Measurements from ENCODE around the gene PEPD. TPM values are rescaled to one million over a fixed set of nuclear protein-coding genes. Genes with fewer than 3 reads are reported as not detected.
"Not testable (repeated sequence)": the region's sequence is repeated elsewhere in the genome, so short reads cannot be mapped to it uniquely, and the experiment has no call there.

Gene PEPD
- 23.5 TPM for total RNA-seq

DNA sequence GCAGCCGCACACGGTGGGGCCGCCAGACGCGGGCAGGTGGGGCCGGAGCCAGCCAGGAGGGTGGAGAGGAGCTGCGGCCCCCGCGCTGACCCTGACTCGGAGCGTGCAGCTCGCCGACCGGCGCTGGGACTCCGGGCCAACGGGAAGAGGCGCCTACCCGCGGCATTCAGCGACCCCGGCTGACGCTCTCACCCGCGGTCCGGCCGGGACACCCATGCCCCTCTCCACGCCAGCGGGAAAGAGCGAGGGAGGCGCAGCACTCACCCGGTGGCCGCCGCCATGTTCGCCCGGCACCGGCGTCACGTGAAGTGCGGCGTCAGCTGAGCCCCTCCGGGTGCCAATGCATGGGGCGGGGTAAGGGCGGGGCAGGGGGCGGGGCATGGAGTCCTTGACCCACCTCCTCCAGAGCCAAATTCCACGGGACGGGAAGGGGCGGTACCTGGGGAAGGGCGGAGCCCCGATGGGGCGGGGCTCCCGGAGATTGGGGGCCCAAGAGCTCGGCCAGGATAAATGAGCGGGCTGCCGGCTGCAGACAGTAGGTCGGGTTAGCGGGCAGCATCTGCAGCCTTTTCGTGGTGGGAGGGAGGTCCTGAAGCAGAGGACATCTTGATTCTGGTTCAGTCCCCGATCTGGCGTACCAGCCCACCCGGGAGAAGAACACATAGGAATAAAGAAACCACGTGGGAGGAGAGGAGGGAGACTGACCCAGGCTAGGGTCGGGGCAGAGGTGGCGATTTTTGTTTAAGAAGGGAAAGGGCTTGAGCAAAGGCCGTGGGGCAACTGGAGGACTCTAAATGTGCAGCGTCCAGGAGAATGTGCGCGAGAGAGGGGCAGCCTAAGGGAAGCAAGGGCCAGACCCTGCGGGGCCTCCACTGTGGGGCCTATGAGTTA is at the start of gene PEPD:
Gene PEPD, minus strand, starts transcription at position 312 of the 891 bp plus-strand sequence. Its CDS starts 31 bp downstream, at position 281.
- Histone ChIP-seq H3K9me3 (ENCODE audit: low read depth, low read length) (no peaks in the 10 kb centered on the region), H3K4me1 (ENCODE audit: insufficient read depth, low read length) (peaks cover 17% of the 10 kb centered on the region), H3K27me3 (ENCODE audit: insufficient read depth, low read length) (no peaks in the 10 kb centered on the region), H3K4me3 (ENCODE audit: low read length) (peak within 1 kb of the TSS; percentile 62)

DNA sequence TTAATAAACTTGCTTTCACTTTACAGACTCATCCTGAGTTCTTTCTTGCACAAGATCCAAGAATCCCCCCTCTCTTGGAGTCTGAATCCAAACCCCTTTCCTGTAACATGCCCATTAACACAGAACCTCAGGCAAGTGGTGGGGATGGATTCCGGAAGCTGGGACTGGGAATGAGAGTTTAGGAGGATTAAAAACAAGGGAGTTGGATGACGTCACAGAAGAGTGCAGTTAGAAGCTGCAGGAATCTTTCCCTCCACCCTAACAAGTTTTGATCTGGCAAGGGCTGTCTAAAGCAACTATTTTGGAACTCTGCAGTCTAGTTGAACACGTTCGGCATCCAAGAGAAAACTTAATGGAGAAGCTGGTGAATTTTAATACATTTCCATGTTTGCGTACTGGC is 48.2 kb upstream of the PEPD start:
- H3K4me1 ChIP-seq (ENCODE audit: insufficient read depth, low read length), result no peaks in the 10 kb centered on the region
- no peak overlapping the region for H3K4me3 ChIP-seq (ENCODE audit: low read length)
- H3K9me3 ChIP-seq (ENCODE audit: low read depth, low read length), result no peaks in the 10 kb centered on the region
- peaks cover 4% of the 10 kb centered on the region for H3K27me3 ChIP-seq (ENCODE audit: insufficient read depth, low read length)

DNA sequence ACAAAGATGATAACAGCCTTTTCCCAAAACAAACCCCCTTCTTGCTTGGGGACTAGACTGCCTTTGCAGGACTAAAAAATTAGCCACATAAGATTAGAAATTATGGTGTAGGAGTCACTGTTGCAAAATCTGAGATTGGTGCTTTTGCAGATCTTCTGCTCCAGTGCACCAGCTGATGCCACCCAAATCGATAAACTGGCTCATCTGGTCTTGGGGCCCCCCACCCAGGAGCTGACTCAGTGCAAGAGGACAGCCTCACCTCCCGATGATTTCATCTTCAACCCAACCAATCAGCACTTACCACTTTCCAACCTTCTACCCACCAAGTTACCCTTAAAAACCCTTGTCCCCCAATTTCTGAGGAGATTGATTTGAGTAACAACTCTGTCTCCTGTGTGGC is 47.1 kb upstream of the PEPD start:
- Histone ChIP-seq H3K4me1 (ENCODE audit: insufficient read depth, low read length) (no peaks in the 10 kb centered on the region), H3K4me3 (ENCODE audit: low read length) (no peak overlapping the region), H3K27me3 (ENCODE audit: insufficient read depth, low read length) (peaks cover 4% of the 10 kb centered on the region), H3K9me3 (ENCODE audit: low read depth, low read length) (no peaks in the 10 kb centered on the region)

DNA sequence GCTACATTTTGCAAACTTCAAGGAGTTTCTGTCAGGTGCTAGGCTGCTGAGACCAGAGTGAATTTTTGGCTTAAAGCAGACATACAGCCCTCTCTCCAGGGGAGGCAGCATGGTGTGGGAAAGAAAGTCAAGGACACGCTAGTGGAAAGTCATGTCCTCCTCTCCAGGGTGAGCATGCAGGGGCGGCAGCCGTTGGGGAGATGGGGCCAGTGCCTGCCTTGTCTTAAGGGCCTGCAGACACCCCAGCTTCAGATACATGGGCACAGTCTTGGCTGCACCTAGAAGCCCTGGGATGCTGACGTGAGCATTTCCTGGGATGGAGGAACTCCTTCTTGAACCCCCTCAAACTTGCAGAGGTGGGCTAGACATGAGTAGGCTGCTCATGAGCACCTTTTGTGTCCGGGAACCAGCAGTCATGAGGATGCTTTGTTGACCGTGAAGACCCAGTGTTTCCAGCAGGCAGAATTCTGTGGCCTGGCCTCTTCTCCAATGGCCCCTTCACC is 43.3 kb upstream of the PEPD start:
- H3K4me3 ChIP-seq (ENCODE audit: low read length), result no peak overlapping the region
- no peaks in the 10 kb centered on the region for H3K4me1 ChIP-seq (ENCODE audit: insufficient read depth, low read length)
- H3K9me3 ChIP-seq (ENCODE audit: low read depth, low read length), result no peaks in the 10 kb centered on the region
- no peaks in the 10 kb centered on the region for H3K27me3 ChIP-seq (ENCODE audit: insufficient read depth, low read length)

DNA sequence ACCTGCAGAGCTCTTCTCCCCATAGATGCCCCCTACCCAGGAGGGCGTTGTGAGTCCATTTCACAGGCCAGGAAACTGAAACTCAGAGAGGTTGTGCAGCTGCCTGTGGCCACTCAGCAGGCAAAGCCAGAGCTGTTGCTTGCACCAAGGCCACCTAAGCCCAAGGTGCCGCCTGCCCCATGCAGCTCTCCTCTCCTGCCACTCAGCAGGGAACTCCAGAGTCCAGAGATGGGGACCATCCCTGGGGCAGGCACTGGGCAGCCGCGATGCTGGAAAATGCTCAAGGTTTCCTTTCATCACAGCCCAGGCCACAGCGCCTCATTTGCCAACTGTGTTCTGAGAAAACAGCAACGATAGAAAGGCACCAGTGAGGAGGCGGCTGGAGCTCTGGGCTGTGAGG is 41.0 kb upstream of the PEPD start:
- H3K4me3 ChIP-seq (ENCODE audit: low read length), result no peak overlapping the region
- H3K27me3 ChIP-seq (ENCODE audit: insufficient read depth, low read length), result no peaks in the 10 kb centered on the region
- H3K4me1 ChIP-seq (ENCODE audit: insufficient read depth, low read length), result no peaks in the 10 kb centered on the region
- no peaks in the 10 kb centered on the region for H3K9me3 ChIP-seq (ENCODE audit: low read depth, low read length)

DNA sequence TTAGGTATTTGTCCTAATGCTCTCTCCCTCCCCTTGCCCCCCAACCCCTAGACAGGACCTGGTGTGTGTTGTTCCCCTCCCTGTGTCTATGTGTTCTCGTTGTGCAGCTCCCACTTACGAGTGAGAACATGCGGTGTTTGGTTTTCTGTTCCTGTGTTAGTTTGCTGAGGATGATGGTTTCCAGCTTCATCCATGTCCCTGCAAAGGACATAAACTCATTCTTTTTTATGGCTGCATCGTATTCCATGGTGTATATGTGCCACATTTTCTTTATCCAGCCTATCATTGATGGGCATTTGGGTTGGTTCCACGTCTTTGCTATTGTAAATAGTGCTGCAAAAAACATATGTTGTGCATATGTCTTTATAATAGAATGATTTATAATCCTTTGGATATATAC is 40.1 kb upstream of the PEPD start:
- not testable (repeated sequence) for H3K4me1 ChIP-seq (ENCODE audit: insufficient read depth, low read length); H3K27me3 ChIP-seq (ENCODE audit: insufficient read depth, low read length); H3K4me3 ChIP-seq (ENCODE audit: low read length); H3K9me3 ChIP-seq (ENCODE audit: low read depth, low read length)

DNA sequence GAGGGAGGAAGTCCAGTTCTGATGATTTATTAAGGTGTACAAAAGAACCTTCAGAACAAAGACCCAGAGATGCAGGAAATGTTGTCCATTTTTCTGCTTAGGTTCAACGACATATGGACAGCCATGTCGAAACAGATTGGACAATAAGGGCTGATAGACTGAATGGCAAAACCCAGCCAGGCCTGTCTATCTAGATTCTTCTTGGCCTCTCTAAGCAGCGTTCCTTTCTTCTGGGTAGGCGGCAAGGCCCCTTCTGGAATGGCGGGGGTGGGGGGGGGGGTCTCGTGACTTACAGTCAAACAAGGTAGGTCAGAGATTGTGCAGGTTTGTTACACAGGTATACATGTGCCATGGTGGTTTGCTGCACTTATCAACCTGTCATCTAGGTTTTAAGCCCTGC is 39.7 kb upstream of the PEPD start:
- Histone ChIP-seq H3K4me3 (ENCODE audit: low read length) (no peak overlapping the region), H3K9me3 (ENCODE audit: low read depth, low read length) (no peaks in the 10 kb centered on the region), H3K4me1 (ENCODE audit: insufficient read depth, low read length) (no peaks in the 10 kb centered on the region), H3K27me3 (ENCODE audit: insufficient read depth, low read length) (no peaks in the 10 kb centered on the region)

DNA sequence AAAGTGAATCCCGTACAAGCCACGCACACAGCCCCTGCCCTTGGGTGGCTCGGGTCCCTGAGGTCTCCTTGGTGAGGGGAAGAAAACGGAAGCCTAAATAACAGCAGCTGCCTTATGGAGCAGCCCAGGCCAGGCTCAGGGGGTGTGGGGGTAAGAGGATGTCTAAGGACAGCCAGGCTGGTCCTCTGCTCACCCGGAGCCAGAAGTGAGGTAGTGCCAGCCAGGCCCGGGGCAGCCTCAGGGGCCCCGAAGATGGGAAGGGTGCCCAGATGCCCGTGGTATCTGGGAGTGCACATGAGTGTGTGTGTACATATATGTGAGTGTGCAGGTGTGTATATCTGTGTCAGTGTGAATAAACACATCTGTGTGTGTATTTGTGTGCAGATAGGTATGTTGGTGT is 38.4 kb upstream of the PEPD start:
- Histone ChIP-seq H3K9me3 (ENCODE audit: low read depth, low read length) (no peaks in the 10 kb centered on the region), H3K27me3 (ENCODE audit: insufficient read depth, low read length) (no peaks in the 10 kb centered on the region), H3K4me1 (ENCODE audit: insufficient read depth, low read length) (no peaks in the 10 kb centered on the region)

DNA sequence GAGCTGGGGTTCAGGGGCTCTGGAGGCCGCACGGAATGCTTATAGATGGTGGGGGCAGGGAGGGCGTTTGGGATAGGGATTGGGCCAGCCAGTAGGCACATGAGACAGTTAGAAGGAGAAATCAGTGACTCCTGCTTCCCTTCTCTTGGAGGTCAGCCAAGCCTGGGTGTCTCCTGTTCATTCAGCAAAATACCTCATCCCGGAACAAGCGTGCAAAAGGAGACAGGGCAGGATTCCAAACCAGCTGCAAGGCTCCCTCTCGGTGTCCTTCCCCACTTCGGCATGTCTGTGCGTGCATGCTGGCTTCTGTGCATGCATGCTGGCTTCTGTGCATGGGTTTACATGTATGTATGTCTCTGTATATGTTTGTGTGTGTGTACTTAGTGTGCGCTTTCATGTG is 37.3 kb upstream of the PEPD start:
- Histone ChIP-seq H3K9me3 (ENCODE audit: low read depth, low read length) (no peaks in the 10 kb centered on the region), H3K4me1 (ENCODE audit: insufficient read depth, low read length) (no peaks in the 10 kb centered on the region), H3K27me3 (ENCODE audit: insufficient read depth, low read length) (no peaks in the 10 kb centered on the region), H3K4me3 (ENCODE audit: low read length) (no peak overlapping the region)

More for the DNA sequence above, 38.4 kb upstream of the PEPD start:
- no peak overlapping the region for H3K4me3 ChIP-seq (ENCODE audit: low read length)

DNA sequence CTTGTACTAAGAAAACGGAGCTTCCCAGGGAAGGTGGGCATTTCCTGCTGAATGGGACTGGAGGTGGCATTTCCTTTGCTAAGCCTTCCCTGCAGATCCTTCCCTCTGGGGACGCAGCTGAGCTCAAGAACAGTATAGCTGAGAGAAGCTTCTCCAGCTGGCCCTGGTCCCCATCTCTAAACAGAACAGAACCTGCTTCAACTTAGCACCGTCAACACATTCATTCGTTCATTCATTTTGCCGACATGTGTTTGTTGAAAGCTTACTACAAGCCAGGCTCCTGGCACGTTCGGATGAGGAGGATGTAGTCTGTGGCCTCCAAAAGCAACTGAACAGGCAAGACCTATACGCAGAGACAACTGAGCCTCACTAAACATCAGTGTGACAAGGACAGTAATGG is 36.6 kb upstream of the PEPD start:
- no peak overlapping the region for H3K4me3 ChIP-seq (ENCODE audit: low read length)
- H3K27me3 ChIP-seq (ENCODE audit: insufficient read depth, low read length), result no peaks in the 10 kb centered on the region
- no peaks in the 10 kb centered on the region for H3K4me1 ChIP-seq (ENCODE audit: insufficient read depth, low read length)
- no peaks in the 10 kb centered on the region for H3K9me3 ChIP-seq (ENCODE audit: low read depth, low read length)

DNA sequence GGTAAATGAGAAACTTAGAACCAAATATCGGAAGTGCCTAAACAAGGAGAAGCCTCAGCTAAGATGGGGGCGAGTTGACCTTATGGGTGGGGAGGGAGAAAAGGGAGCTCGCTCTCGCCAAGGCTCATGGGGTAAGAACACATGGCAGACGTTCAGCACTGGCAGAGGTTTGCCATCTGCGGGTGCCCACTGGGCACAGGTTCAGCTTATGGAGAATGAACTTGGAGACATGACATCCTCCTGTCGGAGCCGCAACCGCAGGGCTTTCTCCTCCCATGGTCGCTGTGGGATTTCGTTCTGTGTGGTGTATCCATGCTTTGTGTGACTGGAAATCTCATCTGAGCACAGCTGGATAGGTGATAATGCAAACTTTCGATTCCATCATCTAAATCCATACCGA is 36.1 kb upstream of the PEPD start:
- no peaks in the 10 kb centered on the region for H3K9me3 ChIP-seq (ENCODE audit: low read depth, low read length)
- H3K27me3 ChIP-seq (ENCODE audit: insufficient read depth, low read length), result no peaks in the 10 kb centered on the region
- H3K4me1 ChIP-seq (ENCODE audit: insufficient read depth, low read length), result no peaks in the 10 kb centered on the region
- H3K4me3 ChIP-seq (ENCODE audit: low read length), result no peak overlapping the region

DNA sequence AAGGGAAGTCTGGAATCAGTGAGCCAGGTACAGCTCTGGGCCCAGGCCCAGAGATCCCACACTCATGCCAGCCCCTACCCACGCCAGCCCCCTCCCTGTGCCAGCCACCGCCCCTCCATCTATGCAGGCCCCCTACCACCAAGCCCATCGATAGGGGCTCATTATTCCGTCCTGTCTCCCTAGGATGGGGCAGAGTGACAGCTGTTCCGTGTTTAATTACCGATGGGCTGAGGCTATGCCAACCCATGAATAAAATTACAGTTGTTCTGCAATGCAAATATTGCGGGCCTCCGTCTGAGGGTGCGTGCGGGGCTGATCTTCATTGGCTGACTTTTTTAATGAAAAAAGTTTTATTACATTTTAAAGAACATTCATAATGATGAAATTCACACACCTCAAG is 35.6 kb upstream of the PEPD start:
- Histone ChIP-seq H3K9me3 (ENCODE audit: low read depth, low read length) (no peaks in the 10 kb centered on the region), H3K27me3 (ENCODE audit: insufficient read depth, low read length) (no peaks in the 10 kb centered on the region), H3K4me1 (ENCODE audit: insufficient read depth, low read length) (no peaks in the 10 kb centered on the region), H3K4me3 (ENCODE audit: low read length) (no peak overlapping the region)

DNA sequence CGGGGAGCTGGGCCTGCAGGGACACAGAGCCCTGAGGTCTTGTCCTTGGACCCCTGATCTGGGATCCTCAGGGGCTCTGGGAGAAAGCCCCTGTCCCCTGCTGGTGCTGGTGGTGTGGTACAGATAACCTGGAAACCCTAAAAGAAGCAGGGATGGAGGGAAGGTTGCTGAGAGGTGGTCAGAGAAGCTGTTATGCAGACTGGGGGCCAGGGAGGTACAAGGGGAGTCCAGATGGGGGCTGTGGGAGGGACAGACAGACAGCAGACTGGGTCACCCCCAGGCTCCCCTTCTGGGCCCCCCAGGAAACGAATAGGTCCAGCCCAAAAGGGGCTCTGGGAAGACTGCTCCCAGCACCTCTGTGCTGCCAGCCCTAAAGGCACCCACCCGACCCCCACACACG is 34.7 kb upstream of the PEPD start:
- Histone ChIP-seq H3K27me3 (ENCODE audit: insufficient read depth, low read length) (no peaks in the 10 kb centered on the region), H3K4me3 (ENCODE audit: low read length) (no peak overlapping the region), H3K9me3 (ENCODE audit: low read depth, low read length) (no peaks in the 10 kb centered on the region), H3K4me1 (ENCODE audit: insufficient read depth, low read length) (no peaks in the 10 kb centered on the region)

DNA sequence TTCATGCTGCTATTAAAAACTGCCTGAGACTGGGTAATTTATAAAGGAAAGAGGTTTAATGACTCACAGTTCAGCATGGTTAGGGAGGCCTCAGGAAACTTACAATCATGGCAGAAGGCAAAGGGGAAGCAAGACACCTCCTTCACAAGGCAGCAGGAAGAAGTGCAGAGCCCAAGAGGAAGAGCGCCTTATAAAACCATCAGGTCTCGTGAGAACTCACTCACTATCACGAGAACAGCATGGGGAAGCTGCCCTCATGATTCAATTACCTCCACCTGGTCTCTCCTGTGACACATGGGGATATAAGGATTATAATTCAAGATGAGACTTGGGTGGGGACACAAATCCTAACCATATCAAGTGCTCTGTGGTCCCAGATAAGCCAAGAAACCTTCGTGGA is 34.1 kb upstream of the PEPD start:
- H3K4me1 ChIP-seq (ENCODE audit: insufficient read depth, low read length); H3K4me3 ChIP-seq (ENCODE audit: low read length); H3K9me3 ChIP-seq (ENCODE audit: low read depth, low read length); H3K27me3 ChIP-seq (ENCODE audit: insufficient read depth, low read length): not testable (repeated sequence)

DNA sequence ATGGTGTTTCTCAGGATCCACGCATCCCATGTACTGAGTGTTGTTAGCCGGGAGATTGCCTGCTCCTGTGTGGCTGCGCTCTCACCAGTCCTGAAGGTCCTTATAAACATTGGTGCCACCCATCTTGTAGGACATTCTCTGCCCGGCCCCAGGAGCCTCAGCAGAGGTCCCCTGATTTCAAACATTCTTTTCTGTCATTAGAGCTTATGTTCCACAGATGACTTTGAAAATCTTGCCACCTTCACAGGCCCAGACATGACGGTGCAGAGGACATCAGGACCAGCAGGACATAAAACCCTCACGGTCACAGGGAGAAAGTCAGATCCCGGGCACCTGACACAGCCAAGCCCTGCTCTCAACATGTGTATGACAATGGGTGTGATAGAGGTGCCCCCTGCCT is 33.2 kb upstream of the PEPD start:
- H3K4me1 ChIP-seq (ENCODE audit: insufficient read depth, low read length), result no peaks in the 10 kb centered on the region
- H3K27me3 ChIP-seq (ENCODE audit: insufficient read depth, low read length), result no peaks in the 10 kb centered on the region
- H3K4me3 ChIP-seq (ENCODE audit: low read length), result no peak overlapping the region

DNA sequence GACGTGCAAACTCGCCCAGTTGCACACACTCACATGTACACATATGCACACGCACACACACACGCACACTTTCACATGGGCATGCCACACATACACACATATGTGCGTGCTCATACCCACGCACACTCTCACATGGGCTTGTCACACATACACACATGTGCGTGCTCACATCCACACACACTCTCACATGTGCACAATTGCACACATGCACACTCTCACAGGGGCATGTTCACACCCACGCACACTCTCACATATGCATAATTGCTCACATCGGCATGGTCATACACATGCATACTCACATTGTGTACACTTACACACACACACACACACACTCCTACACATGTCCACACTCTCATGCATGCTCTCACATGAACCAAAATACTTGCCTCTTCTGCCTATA is 32.8 kb upstream of the PEPD start:
- Histone ChIP-seq H3K27me3 (ENCODE audit: insufficient read depth, low read length) (no peaks in the 10 kb centered on the region), H3K4me1 (ENCODE audit: insufficient read depth, low read length) (no peaks in the 10 kb centered on the region), H3K9me3 (ENCODE audit: low read depth, low read length) (no peaks in the 10 kb centered on the region), H3K4me3 (ENCODE audit: low read length) (no peak overlapping the region)

More for the DNA sequence above, 33.2 kb upstream of the PEPD start:
- H3K9me3 ChIP-seq (ENCODE audit: low read depth, low read length), result no peaks in the 10 kb centered on the region
